HG03159 (cell line): ENCODE measurements around the gene PCAT6.

Source experiments
- ATAC-seq: cut with Tn5 transposase; IDR thresholded peaks from one replicate; pipeline ENCODE4 v1.9.1; 2021; ENCODE audit warnings: mild to moderate bottlenecking, moderate library complexity; ENCODE audit not compliant: unreplicated experiment

Gene PCAT6

GRCh38 chr1:202844259-202844658, 33.5 kb downstream of the PCAT6 start:
- no peak for ATAC-seq

DNA sequence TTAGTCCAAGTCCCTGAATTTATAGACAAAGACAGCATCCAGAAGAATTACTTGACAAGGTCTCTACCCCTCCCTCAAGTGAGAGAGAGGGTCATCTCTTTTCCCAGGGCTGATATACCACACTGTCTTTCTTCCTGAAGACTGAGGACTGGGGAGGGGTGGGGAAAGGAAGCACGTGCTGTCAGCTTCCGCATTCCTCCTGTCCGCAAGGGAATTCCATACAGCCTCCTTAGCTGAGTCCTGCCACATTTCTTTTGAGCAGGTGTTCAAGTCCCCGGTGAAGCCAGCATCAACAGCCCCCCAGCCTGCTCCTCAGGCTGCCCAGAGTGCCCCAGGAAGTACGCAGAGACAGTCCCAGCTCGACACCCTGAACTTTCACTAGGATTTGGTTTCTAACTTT, 34.2 kb downstream of the PCAT6 start:
- ATAC-seq: no peak

- ATAC-seq: peak; percentile 70
These were observed 37.4 kb downstream of the PCAT6 start for GRCh38 chr1:202848191-202848542.

GRCh38 chr1:202850593-202851362, 40.0 kb downstream of the PCAT6 start:
- ATAC-seq: no peak

DNA sequence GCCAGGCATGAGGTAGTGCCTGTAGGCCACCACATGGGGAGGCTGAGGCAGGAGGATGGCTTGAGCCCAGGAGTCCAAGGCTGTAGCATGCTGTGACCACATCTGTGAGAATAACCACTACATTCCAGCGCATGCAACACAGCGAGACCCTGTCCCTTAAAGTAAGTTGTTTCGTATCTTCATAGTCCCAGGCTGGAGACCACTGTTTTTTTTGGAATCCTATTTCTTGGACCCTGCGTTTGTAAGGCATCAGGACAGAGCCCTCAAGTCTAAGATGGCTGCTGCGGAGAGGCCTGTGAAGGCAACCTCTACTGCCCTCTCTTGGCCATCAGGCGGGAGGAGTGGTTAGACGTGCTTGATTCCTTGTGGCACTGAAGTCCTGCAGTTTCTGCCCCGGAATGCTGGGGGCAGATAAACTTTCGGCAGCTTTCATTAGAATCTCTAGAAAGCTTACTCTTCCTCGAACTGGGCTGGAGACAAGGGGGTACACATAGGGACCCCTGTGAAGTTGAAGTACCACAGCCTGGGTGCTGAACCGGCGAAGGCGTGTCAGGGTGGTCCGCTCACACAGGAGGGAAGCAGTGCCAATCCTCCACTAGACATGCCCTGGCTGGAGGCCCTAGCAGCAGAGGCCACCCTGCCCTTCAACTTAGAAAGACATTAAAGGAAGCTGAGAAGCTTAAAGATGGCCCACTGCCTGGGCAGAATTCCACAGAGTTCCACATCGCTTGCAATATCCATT, 41.6 kb downstream of the PCAT6 start:
- ATAC-seq: no peak

GRCh38 chr1:202854787-202855186, 44.0 kb downstream of the PCAT6 start:
- no peak for ATAC-seq

DNA sequence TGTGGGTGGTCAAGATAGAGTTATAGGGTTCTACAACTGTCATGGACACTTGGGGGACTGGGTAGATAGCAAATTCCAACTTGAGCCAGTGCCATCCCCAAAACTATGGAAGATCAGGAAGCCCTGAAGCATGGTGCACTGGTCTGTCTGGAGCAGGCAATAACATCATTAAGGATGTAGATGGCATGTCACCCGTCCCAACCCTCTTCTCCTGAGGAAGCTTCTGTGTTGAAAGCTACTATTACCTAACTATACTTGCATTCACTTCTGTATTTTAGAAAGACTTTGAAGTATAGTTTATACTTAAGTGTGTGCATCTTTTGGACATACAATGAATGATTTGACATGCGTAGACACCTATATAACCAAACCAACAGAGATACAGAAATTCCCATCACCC, 45.3 kb downstream of the PCAT6 start:
- ATAC-seq: no peak

DNA sequence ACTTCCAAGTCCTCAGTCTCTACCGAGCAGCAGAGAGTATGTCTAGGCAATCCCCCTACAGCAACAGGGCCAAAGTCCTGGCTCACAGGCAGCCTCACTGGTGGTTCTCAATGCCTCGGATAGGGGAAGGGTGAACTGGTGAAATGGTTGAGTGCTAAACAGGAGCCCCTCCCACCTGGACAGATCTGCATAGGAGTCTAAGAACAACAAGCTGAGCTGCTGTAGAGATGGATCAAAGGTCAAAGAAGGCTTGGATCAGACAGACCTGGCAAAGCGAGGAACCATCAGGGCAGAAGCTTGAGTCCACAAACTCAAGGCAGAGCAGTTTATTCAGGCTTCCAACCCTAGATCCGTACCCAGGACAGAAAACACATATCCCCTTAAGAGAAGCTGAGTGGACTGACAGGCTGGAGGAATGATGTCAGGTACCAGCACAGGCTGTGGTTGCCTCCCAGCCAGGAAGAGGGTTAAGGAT, 46.4 kb downstream of the PCAT6 start:
- no peak for ATAC-seq

GRCh38 chr1:202858331-202858730, 47.6 kb downstream of the PCAT6 start:
- no peak for ATAC-seq

DNA sequence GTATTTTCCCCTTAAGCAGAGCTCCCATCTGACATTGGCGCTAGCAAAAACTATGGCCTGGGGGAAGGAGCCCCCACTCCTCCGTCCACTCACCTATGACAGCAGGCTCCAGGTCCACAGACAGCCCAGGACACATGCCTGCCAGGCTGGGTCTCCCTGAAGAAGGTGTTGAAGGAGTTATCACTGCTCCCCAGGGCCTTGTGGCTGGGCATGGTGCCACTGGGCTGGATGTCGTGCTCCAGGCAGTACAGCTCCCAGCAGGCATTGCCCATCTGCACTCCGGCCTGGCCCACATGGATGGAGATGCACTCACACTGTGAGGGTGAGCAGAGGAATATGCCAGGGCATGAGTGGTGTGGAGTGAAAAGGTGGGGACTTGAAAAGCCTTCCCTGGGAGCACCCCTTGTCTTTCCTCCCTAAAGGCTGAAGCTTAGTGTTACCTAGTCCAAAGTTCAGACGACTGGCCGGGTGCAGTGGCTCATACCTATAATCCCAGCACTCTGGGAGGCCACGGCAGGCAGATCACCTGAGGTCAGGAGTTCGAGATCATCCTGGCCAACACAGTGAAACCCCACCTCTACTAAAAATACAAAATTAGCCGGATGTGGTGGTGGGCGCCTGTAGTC, 48.1 kb downstream of the PCAT6 start:
- ATAC-seq: no peak

GRCh38 chr1:202860744-202861419, 50.1 kb downstream of the PCAT6 start:
- peak; percentile 20 for ATAC-seq
